ENCODE measurements around the gene KRT17. TPM values are rescaled to one million over a fixed set of nuclear protein-coding genes. Genes with fewer than 3 reads are reported as not detected.

Gene KRT17
- total and polyA plus RNA-seq, 7 experiments from 2014 or later: not detected

DNA sequence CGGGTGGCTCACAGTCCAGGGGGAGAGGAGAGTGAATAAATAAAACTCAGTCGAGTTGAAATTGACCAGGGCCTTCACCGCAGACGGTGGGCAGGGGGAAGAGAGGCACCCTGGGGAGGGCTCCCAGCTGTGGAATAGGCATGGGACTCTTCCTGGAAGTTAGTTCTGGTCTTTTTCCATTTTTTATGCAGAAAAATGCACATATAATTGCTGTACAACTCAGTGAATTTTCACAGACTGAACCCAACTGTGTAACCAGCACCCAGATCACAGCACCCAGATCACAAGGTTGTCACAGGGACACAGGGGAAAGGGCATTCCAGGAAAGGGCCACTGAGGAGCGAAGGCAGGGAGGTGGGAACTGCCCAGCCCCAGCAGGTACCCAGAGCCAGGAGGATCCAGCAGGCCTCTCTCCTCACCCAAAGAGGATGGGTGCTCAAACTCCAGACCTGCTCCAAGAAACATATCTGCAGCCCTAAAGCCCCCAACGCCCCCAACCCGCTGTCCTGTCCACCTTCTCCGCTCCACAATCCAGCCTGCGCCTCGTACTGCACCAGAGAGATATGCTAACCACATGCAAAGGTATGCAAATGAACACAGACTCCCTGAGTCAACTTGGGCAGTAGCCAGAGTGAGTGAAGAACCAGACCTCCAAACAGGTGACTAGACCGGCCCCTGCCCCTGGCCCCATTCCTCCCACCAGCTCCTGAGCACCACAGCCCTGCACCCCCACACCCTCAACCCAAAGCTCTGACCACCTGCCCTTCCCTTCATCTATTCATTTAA, 35.2 kb upstream of the KRT17 start:
- H3K36me3 ChIP-seq (ENCODE audit: control insufficient read depth in 2 of 3, insufficient read depth in 3 of 3, low read length in 3 of 3): no peaks in the 10 kb centered on the region
- Mint-ChIP-seq H3K27ac (no peak overlapping the region), H3K4me3 (no peak overlapping the region), H3K9me3 (no peaks in the 10 kb centered on the region), H3K4me1 (peaks cover 0 to 7% (median 6%) of the 10 kb centered on the region in 7 donors), H3K27me3 (peaks cover 0 to 6% (median 0%) of the 10 kb centered on the region in 5 donors), H3K36me3 (no peaks in the 10 kb centered on the region)
- no peaks in the 10 kb centered on the region for H3K27me3 ChIP-seq (ENCODE audit: control insufficient read depth in 2 of 2, insufficient read depth in 2 of 2, low read length in 2 of 2)
- POLR2A ChIA-PET: interaction anchor here (0.5 kb wide), 1 partner anchor 731 kb away, joined by 3 read pairs; no protein-coding TSS in a partner anchor
- H3K4me1 ChIP-seq (ENCODE audit: control insufficient read depth in 2 of 2, insufficient read depth in 2 of 2, low read length in 2 of 2): no peaks in the 10 kb centered on the region
- H3K9me3 ChIP-seq (ENCODE audit: control insufficient read depth in 2 of 3, low read length in 3 of 3): no peaks in the 10 kb centered on the region
- H3K27ac ChIP-seq (ENCODE audit: low read depth, low read length): no peak overlapping the region
- intact Hi-C loops (cut with micrococcal nuclease): loop anchor here in 1 of 2 donors (10.0 kb wide), 1 partner anchor 1015 kb away; the partner anchor contains the start of gene SMARCE1
- no peak for DNase-seq
- no peak overlapping the region for H3K4me3 ChIP-seq (ENCODE audit: low read length)
- no peak for ATAC-seq
- CTCF ChIA-PET: interaction anchor here (0.6 to 2.5 kb wide), 6 partner anchors 11 to 755 kb away, joined by 3 to 21 read pairs (median 3); no protein-coding TSS in a partner anchor

DNA sequence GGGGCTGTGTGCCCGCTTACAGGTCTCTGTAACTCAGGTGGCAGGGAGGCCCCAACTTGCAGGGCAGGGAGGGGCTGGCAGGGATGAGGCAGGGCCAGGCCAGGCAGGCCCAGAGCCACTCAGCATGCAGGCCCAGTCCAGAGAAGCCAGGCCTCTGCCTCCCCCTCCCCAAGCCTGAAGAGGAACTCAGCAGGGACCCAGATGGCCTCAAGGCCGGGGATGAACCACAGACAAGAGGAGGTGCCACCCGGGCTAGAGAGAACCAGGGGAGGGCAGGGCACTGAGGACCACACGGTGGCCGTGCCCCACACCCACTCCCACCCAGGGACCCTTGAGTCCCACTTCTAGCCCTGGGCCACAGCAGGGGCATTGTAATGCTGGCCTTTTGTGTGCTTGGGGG, 34.5 kb upstream of the KRT17 start:
- no peaks in the 10 kb centered on the region for H3K36me3 ChIP-seq (ENCODE audit: control insufficient read depth in 2 of 3, insufficient read depth in 3 of 3, low read length in 3 of 3)
- no peak overlapping the region for H3K27ac ChIP-seq (ENCODE audit: low read depth, low read length)
- no peak overlapping the region for H3K4me3 ChIP-seq (ENCODE audit: low read length)
- ATAC-seq (no peak), DNase-seq (no peak)
- no peaks in the 10 kb centered on the region for H3K4me1 ChIP-seq (ENCODE audit: control insufficient read depth in 2 of 2, insufficient read depth in 2 of 2, low read length in 2 of 2)
- CTCF ChIA-PET: interaction anchor here (1.0 kb wide), 1 partner anchor 110 kb away, joined by 3 read pairs; no protein-coding TSS in a partner anchor
- Mint-ChIP-seq H3K27me3 (peaks cover 0 to 5% (median 0%) of the 10 kb centered on the region in 5 donors), H3K4me3 (no peak overlapping the region), H3K27ac (no peak overlapping the region), H3K4me1 (peaks cover 0 to 7% (median 6%) of the 10 kb centered on the region in 7 donors), H3K9me3 (no peaks in the 10 kb centered on the region), H3K36me3 (no peaks in the 10 kb centered on the region)
- intact Hi-C loops (cut with micrococcal nuclease): no loop called here
- no peaks in the 10 kb centered on the region for H3K9me3 ChIP-seq (ENCODE audit: control insufficient read depth in 2 of 3, low read length in 3 of 3)
- POLR2A ChIA-PET: interaction anchor here (0.5 kb wide), 1 partner anchor 730 kb away, joined by 3 read pairs; no protein-coding TSS in a partner anchor
- no peaks in the 10 kb centered on the region for H3K27me3 ChIP-seq (ENCODE audit: control insufficient read depth in 2 of 2, insufficient read depth in 2 of 2, low read length in 2 of 2)

DNA sequence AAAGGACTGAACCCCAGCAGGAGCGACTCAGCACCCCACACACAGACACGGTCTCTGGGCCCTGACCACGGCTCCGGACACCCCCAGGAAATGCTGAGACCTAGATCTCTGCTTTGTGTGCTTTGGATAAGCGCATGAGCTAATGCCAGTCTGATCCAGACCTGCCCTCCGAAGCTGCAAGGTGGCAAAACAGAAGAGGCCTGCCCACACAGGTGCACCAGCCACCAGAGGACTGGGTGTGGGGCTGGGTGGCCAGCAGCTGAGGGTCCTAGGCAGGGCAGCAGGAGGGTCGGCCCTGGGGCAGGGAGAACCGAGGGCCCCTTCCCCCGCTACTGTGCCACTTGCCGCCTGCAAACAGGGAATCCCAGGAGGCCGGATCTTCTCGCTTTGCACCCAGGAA, 33.6 kb upstream of the KRT17 start:
- Mint-ChIP-seq H3K9me3 (no peaks in the 10 kb centered on the region), H3K36me3 (no peaks in the 10 kb centered on the region), H3K27ac (no peak overlapping the region), H3K4me3 (no peak overlapping the region), H3K4me1 (peaks cover 0 to 2% (median 0%) of the 10 kb centered on the region in 7 donors), H3K27me3 (no peaks in the 10 kb centered on the region)
- intact Hi-C loops (cut with micrococcal nuclease): no loop called here
- ATAC-seq (no peak), DNase-seq (no peak)
- ChIA-PET CTCF (interaction anchor here (1.0 to 1.5 kb wide), 2 partner anchors 10 to 109 kb away, joined by 3 read pairs; no protein-coding TSS in a partner anchor), POLR2A (no interaction called here)
- no peaks in the 10 kb centered on the region for H3K4me1 ChIP-seq (ENCODE audit: control insufficient read depth in 2 of 2, insufficient read depth in 2 of 2, low read length in 2 of 2)
- no peaks in the 10 kb centered on the region for H3K9me3 ChIP-seq (ENCODE audit: control insufficient read depth in 2 of 3, low read length in 3 of 3)
- H3K4me3 ChIP-seq (ENCODE audit: low read length): no peak overlapping the region
- H3K27ac ChIP-seq (ENCODE audit: low read depth, low read length): no peak overlapping the region
- no peaks in the 10 kb centered on the region for H3K27me3 ChIP-seq (ENCODE audit: control insufficient read depth in 2 of 2, insufficient read depth in 2 of 2, low read length in 2 of 2)
- H3K36me3 ChIP-seq (ENCODE audit: control insufficient read depth in 2 of 3, insufficient read depth in 3 of 3, low read length in 3 of 3): no peaks in the 10 kb centered on the region

DNA sequence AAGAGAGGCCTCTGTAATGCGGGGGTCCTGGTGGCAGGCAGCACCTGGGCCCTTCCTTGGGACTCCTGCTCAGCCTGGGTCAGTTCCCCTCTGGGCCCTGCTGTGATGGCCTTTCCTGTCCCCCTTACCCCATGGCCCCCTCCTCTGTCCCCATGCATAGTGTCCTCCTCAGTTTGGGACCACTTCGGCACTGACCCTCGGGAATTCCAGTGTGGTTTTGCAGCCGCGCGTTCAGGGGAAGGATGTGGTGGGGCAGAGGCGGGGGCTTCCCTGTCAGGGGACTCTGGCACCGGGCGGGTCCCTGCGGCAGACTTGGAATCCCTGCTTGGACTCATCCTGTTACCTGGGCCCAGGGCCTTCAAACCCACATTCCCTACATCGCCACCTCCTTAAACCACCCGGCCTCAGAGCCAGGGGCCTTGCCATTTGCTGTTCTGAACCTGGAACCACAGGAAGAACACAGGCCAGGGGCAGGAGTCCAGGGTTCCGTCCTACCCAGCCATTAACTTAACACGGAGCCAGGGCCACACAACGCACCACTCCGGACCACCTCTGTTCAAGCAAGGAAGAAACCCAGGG, 32.9 kb upstream of the KRT17 start:
- intact Hi-C loops (cut with micrococcal nuclease): no loop called here
- H3K27ac Mint-ChIP-seq: no peak overlapping the region
- no peak for ATAC-seq
- ChIA-PET POLR2A (no interaction called here), CTCF (interaction anchor here (1.5 kb wide), 1 partner anchor 11 kb away, joined by 3 read pairs; no protein-coding TSS in a partner anchor)
- H3K4me1 Mint-ChIP-seq: no peaks in the 10 kb centered on the region
- no peak overlapping the region for H3K4me3 Mint-ChIP-seq
- Histone ChIP-seq H3K27ac (ENCODE audit: low read depth, low read length) (no peak overlapping the region), H3K9me3 (ENCODE audit: control insufficient read depth in 2 of 3, low read length in 3 of 3) (no peaks in the 10 kb centered on the region), H3K27me3 (ENCODE audit: control insufficient read depth in 2 of 2, insufficient read depth in 2 of 2, low read length in 2 of 2) (no peaks in the 10 kb centered on the region), H3K36me3 (ENCODE audit: control insufficient read depth in 2 of 3, insufficient read depth in 3 of 3, low read length in 3 of 3) (no peaks in the 10 kb centered on the region), H3K4me1 (ENCODE audit: control insufficient read depth in 2 of 2, insufficient read depth in 2 of 2, low read length in 2 of 2) (no peaks in the 10 kb centered on the region), H3K4me3 (ENCODE audit: low read length) (no peak overlapping the region)
- H3K9me3 Mint-ChIP-seq: no peaks in the 10 kb centered on the region
- no peak for DNase-seq
- no peaks in the 10 kb centered on the region for H3K27me3 Mint-ChIP-seq
- no peaks in the 10 kb centered on the region for H3K36me3 Mint-ChIP-seq

DNA sequence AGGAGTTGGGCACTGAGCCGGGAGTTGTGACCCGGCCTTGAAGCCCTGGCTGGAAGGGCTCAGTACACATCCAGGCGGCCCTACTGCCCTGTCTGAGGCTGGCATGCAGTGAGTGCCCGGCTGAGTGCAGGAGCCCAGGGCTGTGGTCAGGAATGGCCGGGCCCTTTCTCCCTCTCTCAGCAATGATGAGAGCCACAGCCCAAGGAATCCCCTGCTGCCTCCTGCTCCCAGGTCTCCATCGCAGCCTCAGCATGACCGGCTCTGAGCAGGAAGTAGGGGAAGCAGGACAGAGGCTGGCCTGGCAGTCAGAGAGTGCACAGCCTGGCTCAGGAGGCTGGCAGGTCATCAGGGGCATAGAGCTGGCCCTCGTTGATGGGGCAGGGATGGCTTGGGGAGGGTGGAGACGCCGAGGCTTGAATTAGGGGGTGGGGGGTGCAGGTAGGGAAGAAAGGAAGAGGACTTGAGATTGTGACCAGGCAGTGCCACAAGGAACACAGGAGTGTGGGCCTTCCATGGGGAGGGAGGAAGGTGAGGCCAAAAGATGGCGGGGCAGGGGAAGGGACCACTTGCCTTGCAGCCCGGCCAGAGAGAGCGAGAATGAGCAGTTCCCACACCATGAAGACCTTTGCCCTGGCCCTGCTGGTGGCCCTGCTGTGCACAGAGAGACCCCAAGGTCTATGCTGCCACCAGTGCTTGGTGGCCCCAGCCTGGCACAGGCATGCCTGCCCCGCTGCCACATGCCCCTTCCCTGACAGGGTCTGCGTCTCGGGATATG, 32.1 kb upstream of the KRT17 start:
- Mint-ChIP-seq H3K4me3 (no peak overlapping the region), H3K27ac (no peak overlapping the region), H3K9me3 (no peaks in the 10 kb centered on the region), H3K36me3 (no peaks in the 10 kb centered on the region), H3K4me1 (no peaks in the 10 kb centered on the region), H3K27me3 (no peaks in the 10 kb centered on the region)
- CTCF ChIA-PET: interaction anchor here (0.5 kb wide), 1 partner anchor 837 kb away, joined by 3 read pairs; no protein-coding TSS in a partner anchor
- Histone ChIP-seq H3K9me3 (ENCODE audit: control insufficient read depth in 2 of 3, low read length in 3 of 3) (no peaks in the 10 kb centered on the region), H3K27ac (ENCODE audit: low read depth, low read length) (no peak overlapping the region), H3K27me3 (ENCODE audit: control insufficient read depth in 2 of 2, insufficient read depth in 2 of 2, low read length in 2 of 2) (no peaks in the 10 kb centered on the region), H3K4me1 (ENCODE audit: control insufficient read depth in 2 of 2, insufficient read depth in 2 of 2, low read length in 2 of 2) (no peaks in the 10 kb centered on the region), H3K36me3 (ENCODE audit: control insufficient read depth in 2 of 3, insufficient read depth in 3 of 3, low read length in 3 of 3) (no peaks in the 10 kb centered on the region), H3K4me3 (ENCODE audit: low read length) (no peak overlapping the region)
- no peak for ATAC-seq
- no peak for DNase-seq
- POLR2A ChIA-PET: interaction anchor here (0.6 kb wide), 1 partner anchor 10 kb away, joined by 3 read pairs; no protein-coding TSS in a partner anchor
- intact Hi-C loops (cut with micrococcal nuclease): no loop called here

DNA sequence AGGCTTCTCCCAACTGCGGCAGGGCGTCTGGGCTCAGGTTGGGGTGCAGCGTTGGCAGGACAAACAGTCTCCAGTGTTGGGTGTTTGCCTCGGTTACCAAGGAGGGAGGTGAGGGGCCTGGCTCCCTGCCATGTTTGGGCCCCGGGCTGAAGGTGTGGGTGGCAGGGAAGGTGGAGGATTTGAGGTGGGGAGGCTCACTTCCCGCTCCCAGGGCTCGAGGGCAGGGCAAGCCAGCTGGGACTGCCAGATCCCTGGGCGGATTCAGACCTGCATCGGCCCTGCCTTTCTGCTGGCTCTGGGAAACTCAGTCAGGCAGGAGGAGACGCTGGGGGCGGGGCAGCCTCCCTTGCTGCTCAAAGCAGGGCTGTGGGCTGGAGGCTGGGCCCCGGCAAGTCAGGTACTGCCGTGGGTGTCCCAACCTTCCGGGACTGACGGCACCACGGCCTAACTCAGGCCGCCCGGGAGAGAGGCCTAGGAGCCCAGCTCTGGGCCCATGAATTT, 31.3 kb upstream of the KRT17 start:
- ATAC-seq (no peak), DNase-seq (no peak)
- no peaks in the 10 kb centered on the region for H3K27me3 Mint-ChIP-seq
- no peak overlapping the region for H3K27ac Mint-ChIP-seq
- H3K36me3 Mint-ChIP-seq: no peaks in the 10 kb centered on the region
- H3K36me3 ChIP-seq (ENCODE audit: control insufficient read depth in 2 of 3, insufficient read depth in 3 of 3, low read length in 3 of 3): no peaks in the 10 kb centered on the region
- no peak overlapping the region for H3K4me3 ChIP-seq (ENCODE audit: low read length)
- H3K4me3 Mint-ChIP-seq: no peak overlapping the region
- H3K4me1 ChIP-seq (ENCODE audit: control insufficient read depth in 2 of 2, insufficient read depth in 2 of 2, low read length in 2 of 2): no peaks in the 10 kb centered on the region
- no peaks in the 10 kb centered on the region for H3K4me1 Mint-ChIP-seq
- H3K9me3 ChIP-seq (ENCODE audit: control insufficient read depth in 2 of 3, low read length in 3 of 3): no peaks in the 10 kb centered on the region
- POLR2A ChIA-PET: no interaction called here
- no peaks in the 10 kb centered on the region for H3K9me3 Mint-ChIP-seq
- no peaks in the 10 kb centered on the region for H3K27me3 ChIP-seq (ENCODE audit: control insufficient read depth in 2 of 2, insufficient read depth in 2 of 2, low read length in 2 of 2)
- intact Hi-C loops (cut with micrococcal nuclease): no loop called here
- H3K27ac ChIP-seq (ENCODE audit: low read depth, low read length): no peak overlapping the region
- CTCF ChIA-PET: interaction anchor here (0.5 kb wide), 1 partner anchor 837 kb away, joined by 3 read pairs; no protein-coding TSS in a partner anchor
